K562 (cell line): ENCODE results near the gene RAB6B. TPM values are rescaled to one million over a fixed set of nuclear protein-coding genes. Genes with fewer than 3 reads are reported as not detected.

Source experiments
- ATAC-seq: fragments of 200-7000 bp; cut with Tn5 transposase; 3 replicates; pipeline ENCODE4 v1.9.1; 2020; ENCODE audit warnings: moderate library complexity
- BruUV-seq: library from RNA; stranded (reverse); fragments of 400-500 nt; replicated peaks from 2 replicates; lab custom pipeline; 2021; lab: Mats Ljungman, UMichigan
- CTCF ChIA-PET: fragments of 300-600 bp; formaldehyde crosslinking; extraction: SDS; loops from one replicate; lab custom pipeline; 2021; ENCODE audit warnings: low intra/inter-chr PET ratio; lab: Yijun Ruan, JAX
- POLR2A ChIA-PET: fragments of 300-600, 350-650 bp; sonication (Branson Sonifier 250); formaldehyde crosslinking; extraction: SDS; loops from one replicate; lab custom pipeline; 2021; ENCODE audit warnings: antibody characterized with exemption, inconsistent platforms; lab: Yijun Ruan, JAX
- DNase-seq, 4 experiments: peaks; one replicate each; pipeline versions ENCODE4 v3.0.0 to v3.0.0-alpha.2; 2011 to 2018; ENCODE audit warnings: low spot score in 3 of 4, mixed read lengths in 3 of 4; ENCODE audit errors: extremely low read depth in 1 of 4
- FAIRE-seq: peaks from 2 replicates; lab custom pipeline; 2011; peaks lifted over from hg19 to GRCh38; lab: Jason Lieb, UNC
- H2AFZ ChIP-seq: 2 replicates; pipeline ENCODE4 v1.6.0; 2011; ENCODE audit warnings: low read depth, low read length, control low read depth, inconsistent platforms
- H3K27ac ChIP-seq: fragments of 200-600 bp; 3 replicates; pipeline ENCODE4 v1.8.0; 2011; ENCODE audit warnings: low read depth, mild to moderate bottlenecking, control low read depth, inconsistent platforms, low read length, moderate library complexity, mixed read lengths; ENCODE audit errors: extremely low read depth
- H3K27me3 ChIP-seq, 2 experiments: fragments of 300-600 bp in 1 of 2; 2 replicates in 1 of 2; 3 replicates in 1 of 2; pipeline versions ENCODE4 v1.6.0 to v1.8.0; 2011; ENCODE audit warnings: inconsistent platforms in 2 of 2, low read length in 2 of 2, mild to moderate bottlenecking in 1 of 2, mixed read lengths in 1 of 2, moderate library complexity in 1 of 2; ENCODE audit not compliant: control insufficient read depth in 2 of 2, insufficient read depth in 2 of 2
- H3K36me3 ChIP-seq: fragments of 300-600 bp; 3 replicates; pipeline ENCODE4 v1.8.0; 2011; ENCODE audit warnings: mild to moderate bottlenecking, low read length, inconsistent platforms; ENCODE audit not compliant: control insufficient read depth, insufficient read depth
- H3K4me1 ChIP-seq, 2 experiments: fragments of 200-600 bp in 1 of 2; replicated peaks in 1 of 2; 2 replicates in 1 of 2; 3 replicates in 1 of 2; pipeline versions ENCODE4 v1.5.1 to v1.8.0; 2011; ENCODE audit warnings: inconsistent platforms in 2 of 2, low read length in 2 of 2, mild to moderate bottlenecking in 1 of 2, mixed read lengths in 1 of 2, moderate library complexity in 1 of 2; ENCODE audit not compliant: control insufficient read depth in 2 of 2, insufficient read depth in 2 of 2
- H3K4me2 ChIP-seq: 2 replicates; pipeline ENCODE4 v1.6.1; 2011; ENCODE audit warnings: low read length, control low read depth, inconsistent platforms, mixed read lengths; ENCODE audit not compliant: insufficient read depth
- H3K4me3 ChIP-seq: fragments of 200-600 bp; sonication (generic), shearing (Covaris generic); 2 replicates; pipeline ENCODE4 v1.5.1; 2016; ENCODE audit warnings: control low read depth, inconsistent platforms
- H3K79me2 ChIP-seq: fragments of 200-600 bp; 3 replicates; pipeline ENCODE4 v1.8.0; 2011; ENCODE audit warnings: low read length, inconsistent platforms; ENCODE audit not compliant: control insufficient read depth, insufficient read depth
- H3K9ac ChIP-seq, 2 experiments: 2 replicates each; pipeline versions ENCODE4 v1.6.0 to v1.6.1; 2011; ENCODE audit warnings: low read depth in 2 of 2, low read length in 2 of 2, control low read depth in 1 of 2, inconsistent platforms in 1 of 2, mild to moderate bottlenecking in 1 of 2, mixed read lengths in 1 of 2; ENCODE audit not compliant: insufficient read depth in 1 of 2
- H3K9me1 ChIP-seq: one replicate; pipeline ENCODE4 v1.6.0; 2011; ENCODE audit warnings: inconsistent platforms, mild to moderate bottlenecking, low read length, moderate library complexity; ENCODE audit not compliant: control insufficient read depth, insufficient read depth
- H3K9me3 ChIP-seq: replicated peaks from 2 replicates; pipeline ENCODE4 v1.5.1; 2011; ENCODE audit warnings: low read depth, low read length, inconsistent platforms; ENCODE audit not compliant: control insufficient read depth, insufficient read depth
- H4K20me1 ChIP-seq: replicated peaks from 2 replicates; pipeline ENCODE4 v1.6.1; 2011; ENCODE audit warnings: low read length, inconsistent platforms, mixed read lengths; ENCODE audit not compliant: control insufficient read depth, insufficient read depth
- ARHGAP35 ChIP-seq: fragments of 450-650 bp; IDR thresholded peaks from 2 replicates; pipeline ENCODE4 v1.6.1; 2018; ENCODE audit not compliant: partially characterized antibody
- ATF1 ChIP-seq, 2 experiments: fragments of 450-650 bp in 1 of 2; IDR thresholded peaks; 2 replicates each; pipeline ENCODE4 v1.6.1; 2016; ENCODE audit warnings: missing compliant biosample characterization in 1 of 2, missing genetic modification characterization in 1 of 2
- ATF2 ChIP-seq: sonication (generic); formaldehyde crosslinking; IDR thresholded peaks from 2 replicates; pipeline ENCODE4 v1.8.1; 2022; ENCODE audit warnings: missing genetic modification reagents
- BDP1 ChIP-seq: IDR thresholded peaks from 3 replicates; pipeline ENCODE4 v1.6.1; 2011; ENCODE audit not compliant: insufficient read length, insufficient read depth
- GTF2A2 ChIP-seq: IDR thresholded peaks from 2 replicates; pipeline ENCODE4 v1.6.1; 2016; ENCODE audit warnings: mild to moderate bottlenecking, missing genetic modification characterization, missing compliant biosample characterization
- GTF2B ChIP-seq: IDR thresholded peaks from 2 replicates; pipeline ENCODE4 v1.6.1; 2011; ENCODE audit not compliant: insufficient read length; ENCODE audit errors: extremely low read depth
- LCOR ChIP-seq: sonication (generic); formaldehyde crosslinking; IDR thresholded peaks from 2 replicates; pipeline ENCODE4 v1.8.0; 2022; ENCODE audit warnings: mild to moderate bottlenecking, missing genetic modification reagents
- PTRF ChIP-seq: fragments of 450-650 bp; IDR thresholded peaks from 2 replicates; pipeline ENCODE4 v1.6.1; 2016; ENCODE audit warnings: mild to moderate bottlenecking, missing genetic modification characterization, missing compliant biosample characterization
- SNRNP70 ChIP-seq: fragments of 200-400 bp; formaldehyde crosslinking; optimal IDR thresholded peaks from 2 replicates; pipeline ENCODE3; 2017; ENCODE audit warnings: low read depth, low read length
- WGBS: fragments of 100-300 bp; shearing (Covaris generic); methylation state at CpG from one replicate; pipeline ENCODE4 v1.1.6; 2016; ENCODE audit warnings: low coverage, mixed read lengths; ENCODE audit not compliant: insufficient coverage; ENCODE audit errors: missing lambda C conversion rate; 5-methylcytosine and 5-hydroxymethylcytosine counted together
- in situ Hi-C: fragments of 300-500 bp; cut with MboI; formaldehyde crosslinking; loops from 4 replicates; pipeline ENCODE4 v1.15.0; 2018; ENCODE audit warnings: inconsistent platforms, mixed read lengths
- intact Hi-C: fragments of 100-400 bp; cut with micrococcal nuclease; formaldehyde crosslinking; loops from 2 replicates; pipeline ENCODE4 v1.14.2; 2022
- polyA plus RNA-seq, 8 experiments: library from polyadenylated mRNA; depleted of rRNA in 4 of 8; stranded (reverse) in 5 of 8; unstranded in 3 of 8; fragments of >200 nt; fragmentation: Nextera tagmentation in 2 of 8; fragmentation: Illumina TruSeq in 1 of 8; extraction: Ambion mirVana in 2 of 8; extraction: Trizol in 1 of 8; gene quantifications; 2 replicates each; pipeline versions ENCODE4 v1.2.1 to v1.2.3, GENCODE V29; 2011 to 2014; ENCODE audit warnings: inconsistent platforms in 1 of 8, missing spikeins in 1 of 8
- total RNA-seq, 7 experiments: library from RNA; depleted of rRNA in 6 of 7; stranded (reverse); fragments of >200 nt in 6 of 7; fragmentation: Illumina TruSeq in 2 of 7; extraction: Trizol in 2 of 7; gene quantifications; 2 replicates each; pipeline versions ENCODE4 v1.2.1 to v1.2.3, GENCODE V29; 2011 to 2021; ENCODE audit warnings: low replicate concordance in 1 of 7

The RAB6B gene
- total and polyA plus RNA-seq, 9 of the 15 experiments (the other 6 are each of a cell fraction or from before 2014, with no cell fraction given): 0.60 to 18.1 (median 1.5) TPM

- Histone ChIP-seq H3K9me1 (no peaks in the 10 kb centered on the region), H4K20me1 (peaks cover 25% of the 10 kb centered on the region), H3K9ac (no peak overlapping the region), H3K4me3 (no peak overlapping the region), H3K4me1 (peaks cover 4 to 5% of the 10 kb centered on the region in 2 experiments; a peak in 3 of 5 replicates), H3K9me3 (no peaks in the 10 kb centered on the region), H3K4me2 (no peak overlapping the region), H3K79me2 (no peaks in the 10 kb centered on the region), H3K36me3 (no peaks in the 10 kb centered on the region), H3K27me3 (peaks cover 3 to 72% of the 10 kb centered on the region in 2 experiments; a peak in 3 of 5 replicates), H2AFZ (no peak overlapping the region)
- DNase-seq (no peak), ATAC-seq (no peak), FAIRE-seq (no peak)
- POLR2A ChIA-PET: no interaction called here
- in situ Hi-C loops: no loop called here
- CTCF ChIA-PET: no interaction called here
- no TSS peak for BruUV-seq
- TF ChIP-seq GTF2A2 (tag): no peak
- no peak for TF ChIP-seq GTF2B
- TF ChIP-seq ATF1 (CRISPR knock-in tag; IDR thresholded peaks at IDR 0.05): no peak
- TF ChIP-seq ATF1 (tag; IDR thresholded peaks at IDR 0.05): no peak
- TF ChIP-seq ARHGAP35: no peak
- no peak for TF ChIP-seq PTRF (tag)
- TF ChIP-seq, all 486 proteins: peak for 0
- 1% methylated on average over 9 of the region's 10 CpGs for WGBS
- intact Hi-C loops: no loop called here
- no peak overlapping the region for H3K27ac ChIP-seq
These were observed 44.9 kb upstream of the RAB6B start for GRCh38 chr3:133940536-133940935.

GRCh38 chr3:133939463-133939835 is 43.8 kb upstream of the RAB6B start:
- no TSS peak for BruUV-seq
- Histone ChIP-seq H3K9ac (no peak overlapping the region), H3K4me1 (peaks cover 4 to 5% of the 10 kb centered on the region in 2 experiments; a peak in 3 of 5 replicates), H3K79me2 (no peaks in the 10 kb centered on the region), H3K36me3 (no peaks in the 10 kb centered on the region), H3K4me2 (no peak overlapping the region), H3K9me1 (no peaks in the 10 kb centered on the region), H2AFZ (no peak overlapping the region), H4K20me1 (peaks cover 18% of the 10 kb centered on the region), H3K4me3 (no peak overlapping the region), H3K9me3 (no peaks in the 10 kb centered on the region), H3K27ac (no peak overlapping the region), H3K27me3 (peaks cover 3 to 72% of the 10 kb centered on the region in 2 experiments; a peak in 3 of 5 replicates)
- DNase-seq (no peak), ATAC-seq (no peak), FAIRE-seq (no peak)
- TF ChIP-seq SNRNP70: no peak
- TF ChIP-seq BDP1: no peak
- TF ChIP-seq ATF2 (CRISPR knock-in tag): no peak
- no peak for TF ChIP-seq LCOR
- ChIA-PET CTCF (no interaction called here), POLR2A (no interaction called here)
- 0% methylated on average over 1 of the region's 1 CpG for WGBS
- intact Hi-C loops (loop anchor here (10.0 kb wide), 1 partner anchor 365 kb away; no protein-coding TSS in a partner anchor), in situ Hi-C loops (no loop called here)
